ENCODE results near the gene LRCOL1.

LRCOL1 gene

DNA sequence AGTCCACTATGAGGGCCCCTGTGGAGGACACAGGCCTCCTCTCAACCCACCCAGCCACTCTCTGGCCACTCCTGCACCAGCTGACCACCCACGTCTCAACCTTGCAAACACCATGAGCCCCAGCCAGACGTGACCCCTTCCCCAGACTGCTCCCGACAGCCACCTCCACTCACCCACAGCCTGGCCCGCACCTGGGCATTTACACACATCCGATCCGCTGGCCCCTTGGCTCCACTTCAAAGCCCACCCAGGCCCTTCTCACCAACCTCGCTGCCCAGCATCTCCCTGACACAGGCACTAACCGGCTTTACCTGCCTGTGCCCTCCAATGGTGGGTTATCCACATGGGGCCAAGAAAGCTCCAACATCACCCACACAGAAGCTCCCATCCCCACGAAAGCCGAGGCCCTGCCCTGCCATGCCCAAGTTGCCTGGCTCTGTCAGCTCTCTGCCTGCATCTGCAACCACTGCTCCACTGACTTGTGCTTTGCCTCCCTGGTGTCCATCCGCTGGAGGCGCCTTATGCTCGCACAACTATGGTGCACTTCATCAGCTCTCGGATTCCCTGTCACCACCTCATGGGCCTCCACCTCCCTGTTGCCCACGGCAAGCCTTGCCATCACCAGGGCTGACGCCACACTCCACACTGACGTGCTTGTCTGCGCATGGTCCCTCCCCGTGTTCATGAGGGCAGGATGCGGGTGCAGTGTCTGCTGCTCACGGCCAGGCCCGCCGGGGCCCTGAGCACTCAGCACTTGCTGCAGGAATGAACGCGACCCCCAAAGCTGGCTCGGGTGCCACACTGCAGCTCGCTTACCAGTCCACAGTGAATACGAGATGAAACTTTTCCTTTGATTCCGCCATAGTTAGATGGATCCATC lies 24.9 kb upstream of the LRCOL1 start:
- DNase-seq (ENCODE audit: low read depth in 1 of 2, low spot score in 1 of 2): no peak

DNA sequence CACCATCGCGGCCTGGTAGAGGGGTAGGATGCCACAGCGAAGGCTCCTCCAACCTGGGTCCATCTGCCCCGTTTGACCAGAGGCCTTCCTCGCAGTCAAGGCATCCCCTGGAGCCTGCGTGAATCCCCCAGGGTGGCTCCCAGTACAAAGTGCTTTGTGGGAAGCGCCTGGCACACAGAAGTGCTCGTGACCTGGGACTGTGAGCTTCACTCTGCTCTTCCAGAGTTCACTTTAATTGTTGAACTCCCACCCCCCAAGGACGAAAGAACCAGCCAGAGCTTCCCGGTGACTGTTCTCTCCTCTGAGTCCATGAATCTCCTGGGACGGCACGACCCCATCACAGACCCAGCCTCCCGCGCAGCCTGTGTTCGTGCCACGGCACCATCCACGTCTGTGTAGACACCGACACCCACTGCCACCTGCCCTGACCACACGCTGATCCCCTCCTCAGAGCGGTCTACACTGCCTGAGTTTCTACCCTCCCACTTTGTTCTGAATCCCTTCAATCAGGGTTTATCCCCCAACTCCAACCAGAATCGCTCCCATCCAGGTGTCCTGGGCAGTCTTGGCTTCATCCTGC lies 24.1 kb upstream of the LRCOL1 start:
- DNase-seq (ENCODE audit: low read depth in 1 of 2, low spot score in 1 of 2): no peak

DNA sequence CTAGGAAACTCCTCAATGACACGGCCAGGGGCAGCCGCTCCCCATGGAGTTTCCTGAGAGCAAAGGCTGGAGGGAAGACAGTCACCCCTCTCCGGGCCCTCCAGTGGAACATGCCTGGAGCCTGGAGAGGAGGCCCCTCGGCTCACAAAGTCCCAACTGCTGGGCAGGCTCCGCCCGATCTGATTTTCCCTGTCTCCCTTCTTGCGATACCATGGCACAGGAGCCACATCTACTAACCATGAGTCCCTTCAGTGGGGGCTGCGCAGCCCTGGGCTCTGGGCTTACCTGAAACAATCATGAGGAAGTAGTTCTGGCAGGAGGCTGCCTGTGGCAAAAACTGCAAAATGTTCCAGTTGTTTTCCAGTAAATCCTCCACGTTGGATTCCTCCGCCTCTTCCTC lies 23.5 kb upstream of the LRCOL1 start:
- no peak for DNase-seq (ENCODE audit: low read depth in 1 of 2, low spot score in 1 of 2)

DNA sequence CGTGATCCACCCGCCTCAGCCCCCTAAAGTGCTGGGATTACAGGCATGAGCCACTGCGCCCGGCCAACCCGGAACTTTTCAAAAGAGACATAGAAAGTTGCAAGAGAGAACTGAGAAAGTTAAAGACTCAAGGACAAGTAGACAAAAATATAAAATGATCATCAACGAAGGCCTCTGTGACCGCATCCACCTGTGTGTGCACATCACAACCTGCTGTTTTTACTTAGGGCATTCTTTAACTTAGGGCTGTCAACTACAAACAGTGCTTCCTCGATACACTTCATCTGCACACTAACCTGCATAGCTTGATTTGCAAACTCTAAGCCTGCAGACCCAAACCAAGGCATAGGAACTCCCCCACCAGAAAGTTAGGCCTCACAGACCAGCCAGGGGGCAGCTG lies 23.0 kb upstream of the LRCOL1 start:
- DNase-seq (ENCODE audit: low read depth in 1 of 2, low spot score in 1 of 2): no peak

DNA sequence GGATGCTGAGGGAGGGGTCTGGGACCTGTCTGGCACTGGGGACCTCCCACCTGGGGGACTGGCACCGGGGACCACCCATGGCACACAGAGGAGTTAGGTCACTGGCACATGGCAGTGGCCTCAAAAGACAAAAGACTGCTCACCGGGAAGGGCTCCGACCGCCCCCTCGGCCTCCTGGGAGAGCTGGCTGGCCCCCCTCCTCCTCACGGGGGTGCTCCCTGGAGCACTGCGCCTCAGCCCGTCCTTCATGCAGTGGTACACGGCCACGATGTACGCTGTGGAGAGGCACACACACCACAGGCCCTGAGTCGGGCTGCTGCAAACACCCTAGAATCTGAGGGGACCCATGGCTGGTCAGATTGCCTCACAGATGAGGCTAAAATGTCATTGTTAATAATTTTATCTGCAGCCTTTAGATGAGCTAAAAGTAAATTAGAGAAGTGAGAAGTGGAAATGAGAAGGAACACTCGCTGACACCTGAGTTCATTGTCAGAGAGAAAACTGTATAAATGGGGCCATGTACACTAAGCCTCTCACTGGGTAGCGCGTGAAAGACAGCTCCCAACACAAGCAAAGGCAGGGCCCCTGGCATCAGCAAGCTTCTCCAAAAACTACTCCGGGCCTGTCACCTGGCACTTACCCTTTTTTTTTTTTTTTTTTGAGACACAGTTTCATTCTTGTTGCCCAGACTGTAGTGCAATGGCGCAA lies 22.3 kb upstream of the LRCOL1 start:
- no peak for DNase-seq (ENCODE audit: low read depth in 1 of 2, low spot score in 1 of 2)

DNA sequence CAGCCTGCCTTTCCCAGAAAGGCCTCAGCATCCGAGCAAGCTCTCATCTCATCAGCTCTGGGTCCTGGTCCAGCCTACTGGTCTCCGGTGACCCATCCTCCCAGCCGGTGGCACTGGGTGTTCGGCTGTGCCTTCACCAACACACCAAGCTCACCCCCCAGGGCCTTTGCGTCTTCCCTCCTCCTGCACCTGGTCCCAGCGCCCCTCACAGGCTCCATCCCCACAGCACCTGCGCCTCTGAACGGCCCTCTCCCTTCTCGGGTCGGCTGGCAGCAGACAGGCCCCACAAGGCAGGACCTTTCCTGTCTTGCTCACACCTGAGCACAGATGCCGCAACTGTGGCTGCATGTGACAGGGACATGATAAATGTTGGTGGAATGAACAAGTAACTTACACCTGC lies 21.3 kb upstream of the LRCOL1 start:
- DNase-seq (ENCODE audit: low read depth in 1 of 2, low spot score in 1 of 2): no peak

DNA sequence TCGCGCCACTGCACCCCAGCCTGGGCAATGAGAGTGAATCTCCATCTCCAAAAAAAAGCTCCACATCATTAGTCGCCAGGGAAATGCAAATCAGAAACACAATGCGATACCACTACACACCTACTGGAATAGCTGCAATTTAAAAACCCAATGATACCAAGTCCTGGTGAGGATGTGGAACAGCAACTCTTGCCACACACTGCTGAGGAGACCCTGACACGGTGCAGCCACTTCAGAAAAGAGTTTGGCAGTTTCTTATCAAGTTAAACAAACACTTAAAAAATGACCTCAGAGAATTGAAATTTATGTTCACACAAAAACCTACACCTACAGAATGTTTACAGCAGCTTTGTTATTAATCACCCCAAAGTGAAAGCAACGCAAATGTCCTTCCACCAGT lies 20.3 kb upstream of the LRCOL1 start:
- DNase-seq (ENCODE audit: low read depth in 1 of 2, low spot score in 1 of 2): no peak

DNA sequence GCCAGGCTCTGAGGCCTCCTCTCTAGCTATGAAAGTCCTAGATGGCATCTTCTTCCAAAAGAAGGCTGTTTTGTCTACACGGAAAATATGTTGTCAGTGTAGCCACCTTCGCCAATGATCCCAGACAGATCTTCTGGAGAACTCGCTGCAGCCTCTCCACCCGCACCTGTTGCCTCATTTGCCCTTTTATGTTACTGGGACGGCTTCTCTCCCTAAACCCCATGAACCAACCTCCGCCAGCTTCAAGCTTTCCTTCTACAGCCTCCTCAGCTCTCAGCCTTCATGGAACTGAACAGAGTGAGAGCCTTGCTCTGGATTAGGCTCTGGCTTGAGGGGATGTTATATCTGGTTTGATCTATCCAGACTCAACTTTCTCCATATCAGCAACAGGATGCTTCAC lies 18.9 kb upstream of the LRCOL1 start:
- no peak for DNase-seq (ENCODE audit: low read depth in 1 of 2, low spot score in 1 of 2)

DNA sequence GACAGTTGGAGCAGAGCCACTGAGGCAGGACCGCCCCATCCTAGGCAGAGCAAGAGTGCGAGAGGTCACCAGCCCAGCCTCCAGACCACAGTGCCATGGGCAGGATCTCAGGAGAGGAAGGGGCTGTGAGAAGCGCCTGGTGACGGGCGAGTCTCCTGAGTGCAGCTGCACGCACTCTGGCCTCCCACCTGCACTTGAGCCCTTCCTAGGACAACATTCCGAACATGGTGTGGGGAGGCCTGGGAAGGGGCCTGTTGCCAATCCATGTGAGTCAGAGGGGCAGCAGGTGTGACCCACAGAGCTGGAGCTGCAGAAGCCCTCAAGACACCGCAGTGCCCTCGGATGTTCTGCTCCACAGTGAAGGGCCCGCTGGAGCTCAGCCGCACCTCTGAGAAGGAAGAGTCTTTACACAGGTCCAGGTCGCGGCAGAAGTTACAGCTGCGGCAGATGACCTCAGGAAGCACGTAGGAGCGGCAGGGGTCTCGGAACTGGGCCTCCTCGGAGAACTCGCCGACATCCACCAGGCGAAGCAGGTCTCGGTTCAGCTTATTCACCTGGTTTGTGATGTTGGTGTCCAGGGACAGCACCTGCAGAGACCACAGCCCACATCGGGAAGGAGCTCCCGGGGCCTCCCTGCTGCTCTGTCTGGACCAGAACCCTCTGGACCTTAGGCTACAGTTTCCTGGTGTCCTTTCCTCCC lies 15.5 kb upstream of the LRCOL1 start:
- no peak for DNase-seq (ENCODE audit: low read depth in 1 of 2, low spot score in 1 of 2)

DNA sequence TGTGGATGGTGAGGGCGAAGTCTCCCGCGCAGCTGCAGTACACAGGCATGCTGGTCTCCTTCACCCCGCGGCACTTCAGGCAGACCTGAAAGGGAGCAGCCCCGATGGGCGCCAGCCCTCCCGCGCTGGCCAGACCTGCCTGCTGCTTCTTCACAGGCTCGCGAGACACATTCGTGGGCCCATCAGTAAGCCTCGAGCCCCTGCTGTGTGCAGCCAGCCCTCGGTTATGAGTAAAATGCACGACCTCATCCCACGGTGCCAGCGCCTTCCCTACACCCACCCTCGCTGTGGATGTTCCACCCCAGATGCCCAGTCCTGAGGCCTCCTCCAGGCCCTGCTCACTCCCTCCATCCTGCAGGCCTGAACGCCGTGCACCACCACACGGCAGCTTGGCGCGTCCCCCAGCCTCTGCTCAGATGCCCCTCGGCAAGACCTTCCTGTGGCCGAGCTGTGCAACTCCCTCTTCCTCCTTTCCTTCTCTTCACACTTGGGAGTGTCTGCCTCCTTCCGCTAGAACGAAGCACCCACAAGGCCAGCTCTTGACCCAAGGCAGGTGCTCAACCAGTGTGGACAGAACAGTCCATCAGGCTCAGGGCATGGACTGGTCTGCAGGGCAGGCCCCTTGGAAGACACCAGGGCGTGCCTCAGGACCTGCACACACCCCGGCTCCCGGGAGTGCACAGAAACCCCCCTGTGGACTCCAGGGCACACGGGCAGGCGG lies 14.7 kb upstream of the LRCOL1 start:
- DNase-seq (ENCODE audit: low read depth in 1 of 2, low spot score in 1 of 2): no peak

DNA sequence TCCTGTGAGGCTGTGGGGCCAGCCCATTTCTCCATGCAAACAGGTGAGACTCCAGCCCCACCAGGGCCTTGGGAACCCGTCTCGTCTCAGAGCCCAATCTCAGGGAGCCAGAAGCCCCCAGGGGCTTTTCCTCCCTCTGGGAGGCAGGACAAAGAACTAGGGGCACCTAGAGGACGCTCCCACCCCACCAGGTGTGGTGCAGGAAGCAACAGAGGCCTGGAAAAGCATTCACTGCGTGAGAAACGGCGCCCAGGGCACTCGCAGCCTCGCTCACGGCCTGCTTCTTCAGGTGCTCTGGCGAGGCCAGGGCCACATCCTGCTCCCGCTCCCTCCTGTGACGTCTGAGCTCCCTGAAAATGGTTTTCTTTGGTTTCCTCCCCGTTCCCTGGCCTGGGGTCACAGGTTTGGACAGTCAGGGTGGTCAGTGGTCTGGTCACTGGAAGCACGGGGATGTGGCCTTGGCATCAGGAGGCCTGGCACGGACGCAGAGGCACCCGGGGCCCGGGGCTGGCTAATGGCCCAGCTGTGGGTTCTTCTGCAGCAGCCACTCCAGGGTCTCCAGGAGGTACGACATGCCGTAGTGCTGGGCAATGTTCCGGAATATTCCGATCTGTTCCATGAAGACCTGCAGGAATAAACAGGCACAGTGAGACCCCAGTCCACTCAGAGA lies 13.9 kb upstream of the LRCOL1 start:
- DNase-seq (ENCODE audit: low read depth in 1 of 2, low spot score in 1 of 2): no peak

DNA sequence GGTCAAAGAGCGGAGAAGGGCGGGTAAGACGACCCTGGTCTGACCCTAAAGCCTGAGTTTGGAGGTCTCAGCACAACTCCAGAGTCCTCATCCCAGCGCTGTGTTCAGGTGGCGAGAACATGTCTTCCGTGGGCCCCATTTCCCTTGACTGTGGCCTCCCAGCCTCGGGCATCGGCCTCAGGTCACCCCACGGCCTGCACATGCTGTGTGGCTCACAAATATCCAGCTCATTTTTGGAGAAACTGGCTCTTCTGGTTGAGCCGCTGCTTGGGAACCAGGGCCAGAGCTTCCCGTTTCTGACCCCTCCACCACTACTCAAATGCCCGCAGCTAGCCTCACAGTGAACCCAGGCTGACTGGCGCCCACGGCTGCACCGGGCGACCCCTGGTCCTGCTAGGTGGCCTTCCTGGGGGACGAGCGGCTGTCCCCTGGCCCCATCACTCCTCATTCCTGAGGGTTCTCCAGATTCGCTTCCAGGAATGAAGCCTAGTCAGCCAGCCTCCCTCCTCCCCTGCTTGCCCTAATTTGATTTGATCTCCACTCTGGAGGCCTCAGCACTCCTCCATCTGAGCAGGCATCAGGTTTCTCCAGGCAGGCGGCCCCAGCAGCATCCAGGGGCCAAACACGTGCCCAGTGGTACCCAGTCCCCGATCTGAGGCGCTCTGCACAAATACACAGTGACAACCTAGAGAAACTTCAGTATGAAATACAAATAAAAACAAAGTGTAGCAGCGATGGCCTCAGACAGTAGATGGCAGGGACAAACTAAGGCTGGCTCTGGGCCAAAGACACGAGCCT lies 12.9 kb upstream of the LRCOL1 start:
- no peak for DNase-seq (ENCODE audit: low read depth in 1 of 2, low spot score in 1 of 2)

DNA sequence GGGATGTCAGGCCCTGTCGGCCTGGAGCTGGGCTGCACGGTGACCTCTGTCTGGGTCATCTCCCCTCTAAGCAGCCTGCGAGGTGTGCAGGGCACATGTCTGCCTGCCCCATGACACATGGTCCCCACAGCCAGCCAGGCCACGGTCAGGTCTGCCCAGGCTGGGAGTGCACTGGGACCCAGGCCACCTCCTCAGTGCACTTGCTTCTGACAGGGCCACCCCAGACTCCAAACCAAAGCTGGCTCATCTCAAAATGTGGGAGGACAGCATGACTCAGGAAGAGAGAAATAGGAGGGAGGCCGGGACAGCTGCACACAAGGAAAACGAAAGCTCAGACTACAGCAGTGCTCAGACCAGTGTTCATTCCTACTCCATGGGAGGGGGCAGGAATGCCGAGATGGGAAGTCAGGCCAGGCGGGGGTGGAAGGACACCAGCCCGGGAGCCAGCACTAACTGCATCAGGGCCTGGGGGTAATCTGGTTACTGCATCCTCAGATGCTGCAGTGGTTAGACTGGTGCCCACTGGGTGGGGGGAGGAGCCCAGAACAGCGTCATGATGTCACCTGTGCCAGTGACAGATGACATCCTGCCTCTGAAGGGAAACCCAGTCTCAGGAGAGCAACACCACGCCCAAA lies 12.2 kb upstream of the LRCOL1 start:
- DNase-seq (ENCODE audit: low read depth in 1 of 2, low spot score in 1 of 2): no peak

DNA sequence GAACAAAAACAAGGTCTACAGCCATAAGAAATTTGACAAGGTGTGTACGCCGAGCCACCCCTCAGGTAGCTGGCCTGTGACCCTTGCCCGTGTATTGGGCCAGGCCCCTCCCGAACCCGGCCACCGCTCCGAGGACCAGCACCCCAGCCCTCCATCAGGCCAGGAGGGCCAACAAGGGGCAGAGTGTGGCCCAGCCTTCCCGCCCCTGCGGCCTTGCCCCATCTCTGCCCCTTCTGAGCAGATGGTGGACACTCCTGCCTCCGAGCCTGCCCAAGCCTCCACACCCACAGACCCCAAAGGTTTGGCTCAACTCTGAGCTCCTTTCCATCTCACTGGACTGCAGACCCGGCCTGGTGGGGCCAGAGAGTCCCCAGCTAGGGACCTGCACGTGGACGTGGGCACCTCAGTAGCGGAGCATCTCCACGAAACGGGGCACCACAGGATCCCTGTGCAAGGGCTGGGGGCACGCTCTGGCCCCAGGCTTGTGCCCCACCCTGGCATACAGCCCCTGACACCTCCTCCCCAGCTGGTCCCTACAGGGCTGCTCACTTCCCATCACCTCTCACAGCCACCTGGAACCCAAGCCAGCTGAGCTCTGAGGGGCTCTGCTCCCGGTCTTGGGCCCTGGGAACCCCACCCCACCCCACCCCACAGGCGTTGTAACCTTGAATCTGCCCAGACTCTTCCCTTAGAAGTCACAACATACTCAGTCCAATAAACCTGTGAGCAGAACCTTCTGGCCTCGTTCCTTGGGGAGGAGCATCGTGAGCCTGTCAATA lies 11.5 kb upstream of the LRCOL1 start:
- no peak for DNase-seq (ENCODE audit: low read depth in 1 of 2, low spot score in 1 of 2)

DNA sequence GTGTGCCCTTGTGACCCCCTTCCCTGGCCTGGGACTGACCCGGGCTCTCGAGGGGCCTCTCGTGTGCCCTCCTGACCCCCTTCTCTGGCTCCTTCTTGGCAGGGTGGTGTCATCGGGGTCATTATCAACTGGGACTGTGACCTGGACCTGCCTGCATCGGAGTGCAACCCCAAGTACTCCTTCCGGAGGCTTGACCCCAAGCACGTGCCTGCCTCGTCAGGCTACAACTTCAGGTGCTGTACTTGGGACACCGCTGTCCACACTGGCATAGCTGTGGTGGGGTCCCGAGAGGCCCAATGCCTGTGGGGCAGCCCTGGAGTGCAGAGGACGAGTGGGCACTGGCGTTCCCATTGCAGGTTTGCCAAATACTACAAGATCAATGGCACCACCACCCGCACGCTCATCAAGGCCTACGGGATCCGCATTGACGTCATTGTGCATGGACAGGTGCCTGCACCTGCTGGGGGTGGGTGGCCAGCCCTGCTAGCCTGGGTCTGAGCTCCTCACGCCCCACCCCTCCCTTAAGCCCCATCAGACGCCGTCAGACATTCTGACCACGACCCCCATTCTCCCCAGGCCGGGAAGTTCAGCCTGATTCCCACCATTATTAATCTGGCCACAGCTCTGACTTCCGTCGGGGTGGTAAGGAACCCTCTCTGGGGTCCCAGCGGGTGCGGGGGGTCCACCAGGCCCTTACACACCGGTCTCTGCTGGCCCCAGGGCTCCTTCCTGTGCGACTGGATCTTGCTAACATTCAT lies 10.7 kb upstream of the LRCOL1 start:
- DNase-seq (ENCODE audit: low read depth in 1 of 2, low spot score in 1 of 2): no peak

DNA sequence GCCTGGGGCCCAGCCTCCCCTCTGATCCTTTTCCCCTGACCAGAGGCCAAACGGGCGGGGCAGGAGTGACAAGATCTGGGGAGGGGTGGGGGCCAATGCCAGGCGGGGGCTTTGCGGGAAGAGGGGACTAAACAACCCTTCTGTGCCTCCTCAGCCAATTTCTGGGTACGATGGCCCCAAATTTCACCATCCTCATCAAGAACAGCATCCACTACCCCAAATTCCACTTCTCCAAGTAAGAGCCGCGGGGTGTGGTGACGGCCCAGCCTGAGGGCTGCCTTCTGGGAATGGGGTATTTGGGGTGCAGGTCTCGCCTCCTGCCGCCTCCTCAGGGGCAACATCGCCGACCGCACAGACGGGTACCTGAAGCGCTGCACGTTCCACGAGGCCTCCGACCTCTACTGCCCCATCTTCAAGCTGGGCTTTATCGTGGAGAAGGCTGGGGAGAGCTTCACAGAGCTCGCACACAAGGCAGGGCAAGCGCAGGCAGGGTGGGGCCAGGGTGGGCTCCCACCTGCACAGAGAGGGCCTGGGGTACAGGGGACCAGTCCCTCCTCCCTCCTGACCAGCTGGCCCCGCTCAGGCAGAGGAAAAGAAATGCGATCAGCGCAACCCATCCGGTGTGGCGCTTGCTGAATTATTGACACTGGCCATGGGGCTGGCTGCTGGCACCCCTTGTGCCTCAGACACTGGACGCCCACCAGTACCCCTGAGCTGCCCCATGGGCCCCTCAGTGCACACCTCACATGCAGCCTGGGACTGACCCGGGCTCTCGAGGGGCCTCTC lies 9.9 kb upstream of the LRCOL1 start:
- DNase-seq (ENCODE audit: low read depth in 1 of 2, low spot score in 1 of 2): no peak
